H1 (cell line): ENCODE measurements around the gene PDE6D.

ENCODE experiments used
- PHF8 ChIP-seq: fragments of 200-600 bp; sonication (generic); conservative IDR thresholded peaks from 2 replicates; pipeline ENCODE4 v1.7.1; 2012; ENCODE audit warnings: low read depth, mild to moderate bottlenecking, inconsistent platforms, low read length, moderate library complexity
- POLR2A ChIP-seq, 2 experiments: IDR thresholded peaks; 1 replicate in 1 of 2; 2 replicates in 1 of 2; pipeline ENCODE4 v1.6.1; 2011; ENCODE audit warnings: low read depth in 2 of 2, low read length in 2 of 2, mild to moderate bottlenecking in 2 of 2; ENCODE audit errors: control extremely low read depth in 1 of 2
- RFX5 ChIP-seq: IDR thresholded peaks from 2 replicates; pipeline ENCODE4 v1.6.1; 2011; ENCODE audit warnings: low read depth, low read length, improper control_type of control experiment, borderline replicate concordance

- TF ChIP-seq PHF8 (peak; percentile 64), RFX5 (no peak), POLR2A (IDR thresholded peaks at IDR 0.05; ENCODE audit: control extremely low read depth in 1 of 2, low read depth in 2 of 2, low read length in 2 of 2) (peak; percentile 23 to 86)
Observed at GRCh38 chr2:231786177-231786916, 5.3 kb upstream of the PDE6D start, which contains the start of gene COPS7B.
